Stimulated activated naive B cell treated with anti-CD40 and anti-IgM and Interleukin-4, amounts not matched to agents 10 μg/mL and 1 μg/mL and 100 μg/mL, for 72 hours (primary cell): ENCODE data around the gene IQGAP2.

ENCODE experiments used
- ATAC-seq, 2 donors: fragments of 150-1000 bp; cut with Tn5 transposase; replicated peaks; 2 replicates each; pipeline ENCODE4 v1.10.0; 2021; ENCODE audit warnings: moderate library complexity in 1 of 2
- DNase-seq: peaks from one replicate; pipeline ENCODE4 v3.0.0; 2021
- H3K27ac Mint-ChIP-seq: one replicate; pipeline ENCODE4 v1.8.0; 2022; ENCODE audit warnings: mild to moderate bottlenecking, mixed read lengths
- H3K27me3 Mint-ChIP-seq, 2 donors: one replicate each; pipeline ENCODE4 v1.8.0; 2022; ENCODE audit warnings: mixed read lengths in 2 of 2
- H3K36me3 Mint-ChIP-seq, 2 donors: one replicate each; pipeline ENCODE4 v1.8.0; 2022; ENCODE audit warnings: mixed read lengths in 2 of 2, mild to moderate bottlenecking in 1 of 2
- H3K4me1 Mint-ChIP-seq, 2 donors: one replicate each; pipeline ENCODE4 v1.8.0; 2022; ENCODE audit warnings: mixed read lengths in 2 of 2, mild to moderate bottlenecking in 1 of 2
- H3K4me3 Mint-ChIP-seq, 2 donors: one replicate each; pipeline ENCODE4 v1.8.0; 2022; ENCODE audit warnings: mild to moderate bottlenecking in 2 of 2, mixed read lengths in 2 of 2, moderate library complexity in 1 of 2
- H3K9me3 Mint-ChIP-seq, 2 donors: one replicate each; pipeline ENCODE4 v1.8.0; 2022; ENCODE audit warnings: mixed read lengths in 2 of 2, mild to moderate bottlenecking in 1 of 2

Gene IQGAP2

GRCh38 chr5:76700571-76700970, 297.5 kb downstream of the IQGAP2 start:
- Mint-ChIP-seq H3K27me3 (no peaks in the 10 kb centered on the region), H3K4me1 (peaks cover under 1 to 4% of the 10 kb centered on the region in 2 donors), H3K27ac (no peak overlapping the region), H3K4me3 (no peak overlapping the region), H3K9me3 (no peaks in the 10 kb centered on the region), H3K36me3 (peaks cover 0 to 3% of the 10 kb centered on the region in 2 donors)
- no peak for ATAC-seq
- no peak for DNase-seq

DNA sequence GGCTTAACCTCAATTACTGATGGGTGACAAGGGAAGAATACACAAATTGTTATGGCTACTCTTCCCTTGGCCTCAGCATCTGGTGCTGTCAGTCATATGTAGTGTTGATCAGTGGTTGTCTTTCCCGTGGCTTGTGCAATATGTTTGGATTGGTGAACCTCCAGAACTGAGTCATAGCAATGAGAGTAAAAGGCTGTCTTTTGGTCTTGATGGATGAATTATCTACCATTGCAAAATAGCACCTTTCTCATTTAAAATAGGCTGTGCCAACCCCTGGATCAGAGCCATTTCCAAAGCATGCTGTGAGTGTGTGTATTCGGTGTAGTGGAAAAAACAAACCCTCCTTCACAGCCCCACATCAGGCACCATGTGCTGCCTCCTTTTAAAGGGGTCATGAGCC, 298.2 kb downstream of the IQGAP2 start:
- Mint-ChIP-seq H3K4me1 (peaks cover 4 to 8% of the 10 kb centered on the region in 2 donors), H3K27ac (no peak overlapping the region), H3K4me3 (no peak overlapping the region), H3K27me3 (no peaks in the 10 kb centered on the region), H3K36me3 (peaks cover 0 to 3% of the 10 kb centered on the region in 2 donors), H3K9me3 (no peaks in the 10 kb centered on the region)
- DNase-seq (no peak), ATAC-seq (no peak)

DNA sequence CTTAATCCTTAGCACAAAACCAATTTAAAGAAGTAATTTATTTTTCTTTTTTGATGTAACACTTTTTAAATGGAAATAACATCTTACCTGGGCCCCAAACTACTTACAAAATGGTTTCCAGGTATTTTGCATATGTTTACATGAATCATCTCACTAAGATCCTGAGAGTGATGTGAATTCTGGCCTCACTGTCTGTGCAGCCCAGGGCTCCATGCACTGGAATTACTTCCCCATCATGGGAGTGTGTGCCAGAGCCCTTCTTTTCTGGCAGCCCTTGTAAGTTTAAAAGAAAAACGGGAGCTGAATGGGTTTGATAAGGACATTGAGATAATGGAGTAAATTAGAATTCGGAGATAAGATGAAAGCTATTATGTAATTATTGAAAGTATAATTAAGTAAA, 300.6 kb downstream of the IQGAP2 start:
- no peak overlapping the region for H3K4me3 Mint-ChIP-seq
- H3K9me3 Mint-ChIP-seq, result no peaks in the 10 kb centered on the region
- no peaks in the 10 kb centered on the region for H3K27me3 Mint-ChIP-seq
- H3K4me1 Mint-ChIP-seq, result peaks cover 4 to 8% of the 10 kb centered on the region in 2 donors
- no peak overlapping the region for H3K27ac Mint-ChIP-seq
- DNase-seq, result no peak
- peaks cover 0 to 3% of the 10 kb centered on the region in 2 donors for H3K36me3 Mint-ChIP-seq
- ATAC-seq, result no peak

DNA sequence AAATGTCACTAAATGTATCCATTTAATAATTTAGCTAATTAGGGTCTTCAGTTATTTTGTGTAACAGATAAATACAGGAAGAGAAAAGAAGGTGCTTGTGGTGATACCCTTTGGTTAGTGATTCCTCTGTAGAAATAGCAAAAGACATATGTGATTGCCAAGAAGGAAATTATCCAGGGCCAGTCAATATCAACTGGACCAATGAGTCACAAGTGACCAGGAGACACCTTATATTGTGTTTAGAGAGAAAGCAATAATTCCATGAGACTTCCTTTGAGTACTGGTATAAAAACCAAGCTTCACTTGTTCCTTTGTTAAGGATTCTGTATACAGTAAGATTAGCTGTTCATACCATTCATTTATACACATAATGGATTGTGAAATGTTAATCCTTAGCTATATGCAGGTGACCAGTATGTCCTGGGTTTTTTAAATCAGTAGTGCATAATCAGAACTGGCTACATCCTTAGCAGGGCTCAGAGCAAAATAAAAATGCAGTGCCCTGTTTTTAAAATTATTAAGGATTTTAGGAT, 301.1 kb downstream of the IQGAP2 start:
- H3K27me3 Mint-ChIP-seq, result no peaks in the 10 kb centered on the region
- H3K4me1 Mint-ChIP-seq, result peaks cover 4 to 8% of the 10 kb centered on the region in 2 donors
- no peaks in the 10 kb centered on the region for H3K9me3 Mint-ChIP-seq
- DNase-seq (no peak), ATAC-seq (no peak)
- H3K4me3 Mint-ChIP-seq, result no peak overlapping the region
- peaks cover 0 to 3% of the 10 kb centered on the region in 2 donors for H3K36me3 Mint-ChIP-seq
- H3K27ac Mint-ChIP-seq, result no peak overlapping the region

DNA sequence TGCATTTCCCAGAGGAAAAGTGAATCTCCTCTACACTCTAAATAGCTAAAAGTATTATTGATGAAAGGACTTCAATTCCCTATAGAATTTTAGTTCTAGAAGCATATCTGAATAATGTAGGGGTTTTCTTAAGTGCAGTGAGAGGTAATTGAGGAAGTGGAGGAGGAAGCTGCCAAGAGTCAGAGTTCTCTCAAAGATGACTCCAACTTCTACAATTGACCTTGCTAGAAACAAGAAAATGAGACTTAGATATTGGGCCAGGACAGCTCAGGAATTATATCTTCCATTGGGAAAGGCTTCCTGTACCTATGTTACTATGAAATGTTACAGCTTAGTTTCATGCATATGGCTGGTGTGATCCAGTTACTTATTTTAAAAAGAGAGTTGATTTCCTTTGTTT, 302.5 kb downstream of the IQGAP2 start:
- peak; percentile 63 to 70 for ATAC-seq
- H3K27me3 Mint-ChIP-seq, result no peaks in the 10 kb centered on the region
- H3K36me3 Mint-ChIP-seq, result peaks cover 0 to 3% of the 10 kb centered on the region in 2 donors
- H3K27ac Mint-ChIP-seq, result no peak overlapping the region
- DNase-seq, result no peak
- no peak overlapping the region for H3K4me3 Mint-ChIP-seq
- no peaks in the 10 kb centered on the region for H3K9me3 Mint-ChIP-seq
- H3K4me1 Mint-ChIP-seq, result peaks cover 4 to 8% of the 10 kb centered on the region in 2 donors

DNA sequence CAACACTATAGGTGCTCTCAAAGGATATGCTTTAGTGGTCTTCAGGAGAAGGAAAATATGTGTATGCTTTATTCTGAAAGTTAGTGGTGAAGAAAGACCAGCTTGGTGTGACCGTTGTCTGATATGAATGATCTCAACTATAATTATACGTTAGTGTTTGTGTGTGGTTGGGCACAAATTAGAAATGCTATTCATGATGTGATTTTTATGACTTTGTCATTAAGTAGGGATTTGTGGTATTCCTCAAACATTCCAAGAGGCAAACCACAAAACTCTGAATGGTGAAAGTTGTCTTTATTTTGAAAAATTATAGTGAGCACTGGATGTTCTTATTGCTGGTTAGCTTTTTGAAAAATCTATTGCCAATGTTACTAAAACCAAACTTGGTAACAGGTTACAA, 306.7 kb downstream of the IQGAP2 start:
- H3K4me3 Mint-ChIP-seq, result no peak overlapping the region
- peaks cover 10 to 27% of the 10 kb centered on the region in 2 donors for H3K27me3 Mint-ChIP-seq
- H3K4me1 Mint-ChIP-seq, result peaks cover 7 to 16% of the 10 kb centered on the region in 2 donors
- no peak overlapping the region for H3K27ac Mint-ChIP-seq
- peaks cover 0 to 1% of the 10 kb centered on the region in 2 donors for H3K9me3 Mint-ChIP-seq
- no peak for ATAC-seq
- DNase-seq, result no peak
- no peaks in the 10 kb centered on the region for H3K36me3 Mint-ChIP-seq

- Mint-ChIP-seq H3K27ac (no peak overlapping the region), H3K36me3 (no peaks in the 10 kb centered on the region), H3K27me3 (peaks cover 18 to 37% of the 10 kb centered on the region in 2 donors), H3K4me1 (peaks cover 10 to 16% of the 10 kb centered on the region in 2 donors), H3K9me3 (peaks cover 0 to 1% of the 10 kb centered on the region in 2 donors), H3K4me3 (no peak overlapping the region)
- no peak for ATAC-seq
- no peak for DNase-seq
Observed at GRCh38 chr5:76710991-76711390, 307.9 kb downstream of the IQGAP2 start.

- Mint-ChIP-seq H3K36me3 (no peaks in the 10 kb centered on the region), H3K27ac (no peak overlapping the region), H3K4me3 (peak overlapping the region; percentile 82 to 91), H3K27me3 (peaks cover 47 to 69% of the 10 kb centered on the region in 2 donors), H3K4me1 (peaks cover 16 to 26% of the 10 kb centered on the region in 2 donors), H3K9me3 (peaks cover 0 to 1% of the 10 kb centered on the region in 2 donors)
- ATAC-seq (peak in 1 of 2 donors; percentile 8), DNase-seq (no peak)
Observed at GRCh38 chr5:76714751-76715485, 311.8 kb downstream of the IQGAP2 start.

GRCh38 chr5:76715486-76715735, 312.3 kb downstream of the IQGAP2 start:
- Mint-ChIP-seq H3K27ac (no peak overlapping the region), H3K4me1 (peaks cover 16 to 26% of the 10 kb centered on the region in 2 donors), H3K4me3 (peak overlapping the region; percentile 82 to 91), H3K36me3 (no peaks in the 10 kb centered on the region), H3K9me3 (peaks cover 0 to 1% of the 10 kb centered on the region in 2 donors), H3K27me3 (peaks cover 47 to 69% of the 10 kb centered on the region in 2 donors)
- ATAC-seq, result peak; percentile 38 to 42
- DNase-seq, result no peak

- Mint-ChIP-seq H3K4me1 (peaks cover 16 to 30% of the 10 kb centered on the region in 2 donors), H3K36me3 (no peaks in the 10 kb centered on the region), H3K27me3 (peaks cover 47 to 66% of the 10 kb centered on the region in 2 donors), H3K27ac (peak within 1 kb of the TSS; percentile 86), H3K4me3 (peak within 1 kb of the TSS; percentile 82 to 91), H3K9me3 (peaks cover 0 to 1% of the 10 kb centered on the region in 2 donors)
- DNase-seq, result no peak
- ATAC-seq, result peak; percentile 72 to 78
Observed at GRCh38 chr5:76715736-76716455, 312.8 kb downstream of the IQGAP2 start, which contains the start of gene F2R. F2R (plus strand) TSS chr5:76716126; CDS start chr5:76716308, 182 bp downstream.

GRCh38 chr5:76716456-76717157, 313.5 kb downstream of the IQGAP2 start:
- Mint-ChIP-seq H3K4me1 (peaks cover 20 to 35% of the 10 kb centered on the region in 2 donors), H3K4me3 (peak overlapping the region; percentile 82 to 91), H3K9me3 (peaks cover 0 to 1% of the 10 kb centered on the region in 2 donors), H3K36me3 (no peaks in the 10 kb centered on the region), H3K27me3 (peaks cover 47 to 63% of the 10 kb centered on the region in 2 donors), H3K27ac (no peak overlapping the region)
- DNase-seq, result no peak
- no peak for ATAC-seq

DNA sequence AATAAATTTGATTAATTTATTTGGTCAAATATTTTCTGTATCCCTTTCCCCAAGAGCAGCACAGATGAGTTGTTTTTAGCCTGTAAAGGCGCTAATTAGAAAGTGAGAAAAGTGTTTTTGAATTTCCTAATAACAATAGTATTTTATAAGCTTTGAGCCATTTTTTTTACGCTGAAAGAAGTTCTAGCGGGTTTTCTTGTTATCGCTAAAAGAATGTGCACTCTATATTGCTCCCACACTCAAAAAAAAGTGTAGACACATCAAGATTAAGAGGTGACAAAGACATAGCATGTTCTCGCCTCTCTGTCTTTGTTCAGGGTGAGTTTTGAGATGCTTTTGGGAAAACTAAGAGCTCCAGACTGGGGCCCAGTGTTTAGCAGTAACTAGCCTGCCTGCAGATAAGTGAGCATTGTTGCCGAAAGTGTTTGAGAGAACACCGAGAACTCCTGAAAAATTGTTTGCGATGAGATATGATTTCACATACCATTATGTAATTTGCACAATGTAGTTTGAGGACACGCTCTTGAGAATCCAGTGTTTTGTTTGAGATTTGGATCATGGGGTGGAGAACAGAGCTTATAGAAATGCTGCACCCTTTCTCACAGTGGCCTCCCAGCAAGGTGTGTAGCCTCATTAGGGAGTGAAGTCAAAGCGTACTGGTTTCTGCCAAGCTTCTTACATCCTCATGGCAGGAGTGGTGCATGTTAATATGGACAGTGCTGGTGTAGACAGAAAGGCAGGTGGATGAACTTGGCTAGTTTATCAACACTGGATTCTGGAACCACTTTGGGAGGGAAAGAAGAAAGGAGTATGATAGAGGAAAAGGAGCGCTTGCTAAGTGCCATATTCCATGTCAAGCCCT, 314.4 kb downstream of the IQGAP2 start:
- H3K4me3 Mint-ChIP-seq, result no peak overlapping the region
- DNase-seq, result no peak
- H3K9me3 Mint-ChIP-seq, result peaks cover 0 to 1% of the 10 kb centered on the region in 2 donors
- no peak for ATAC-seq
- peaks cover 47 to 55% of the 10 kb centered on the region in 2 donors for H3K27me3 Mint-ChIP-seq
- no peak overlapping the region for H3K27ac Mint-ChIP-seq
- H3K36me3 Mint-ChIP-seq, result no peaks in the 10 kb centered on the region
- peaks cover 20 to 35% of the 10 kb centered on the region in 2 donors for H3K4me1 Mint-ChIP-seq

DNA sequence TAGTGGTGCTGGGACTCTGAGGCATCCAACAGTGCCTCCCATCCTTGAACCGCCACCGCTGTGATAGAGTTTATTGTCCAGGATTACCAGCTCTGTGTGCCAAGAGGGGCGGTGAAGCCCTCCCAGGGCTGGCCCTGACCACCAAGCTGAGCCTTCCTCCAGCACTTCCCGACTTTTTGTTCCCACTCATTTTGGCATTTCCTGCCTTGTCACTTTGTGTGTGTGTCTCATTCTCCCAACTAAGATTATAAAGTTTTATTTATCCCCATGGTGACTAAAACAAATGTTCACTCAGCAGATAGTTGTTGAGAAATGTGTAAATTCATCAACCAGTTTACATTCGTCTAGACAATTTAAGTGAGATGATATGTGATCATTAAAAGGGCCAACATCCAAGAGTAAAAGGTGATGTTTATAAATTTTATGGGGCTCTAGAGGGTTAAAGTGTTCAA, 315.3 kb downstream of the IQGAP2 start:
- H3K4me3 Mint-ChIP-seq, result no peak overlapping the region
- no peaks in the 10 kb centered on the region for H3K36me3 Mint-ChIP-seq
- H3K27ac Mint-ChIP-seq, result no peak overlapping the region
- H3K9me3 Mint-ChIP-seq, result peaks cover 0 to 1% of the 10 kb centered on the region in 2 donors
- peaks cover 51 to 55% of the 10 kb centered on the region in 2 donors for H3K27me3 Mint-ChIP-seq
- H3K4me1 Mint-ChIP-seq, result peaks cover 20 to 35% of the 10 kb centered on the region in 2 donors
- ATAC-seq, result no peak
- no peak for DNase-seq
